ENCODE data around the gene CUEDC2. TPM values are rescaled to one million over a fixed set of nuclear protein-coding genes. Genes with fewer than 3 reads are reported as not detected.
A peak's percentile ranks its signal among the peaks of the same experiment; 100 is the strongest.

Gene CUEDC2
- total and polyA plus RNA-seq, 10 of the 15 experiments (the other 5 are each of a cell fraction or from before 2014, with no cell fraction given), result 20.4 to 121 (median 75.0) TPM

- TF ChIP-seq E2F4 (IDR thresholded peaks at IDR 0.05; ENCODE audit: low read depth, low read length), result no peak
- TF ChIP-seq, protein P1, sequence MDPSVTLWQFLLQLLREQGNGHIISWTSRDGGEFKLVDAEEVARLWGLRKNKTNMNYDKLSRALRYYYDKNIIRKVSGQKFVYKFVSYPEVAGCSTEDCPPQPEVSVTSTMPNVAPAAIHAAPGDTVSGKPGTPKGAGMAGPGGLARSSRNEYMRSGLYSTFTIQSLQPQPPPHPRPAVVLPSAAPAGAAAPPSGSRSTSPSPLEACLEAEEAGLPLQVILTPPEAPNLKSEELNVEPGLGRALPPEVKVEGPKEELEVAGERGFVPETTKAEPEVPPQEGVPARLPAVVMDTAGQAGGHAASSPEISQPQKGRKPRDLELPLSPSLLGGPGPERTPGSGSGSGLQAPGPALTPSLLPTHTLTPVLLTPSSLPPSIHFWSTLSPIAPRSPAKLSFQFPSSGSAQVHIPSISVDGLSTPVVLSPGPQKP (IDR thresholded peaks at IDR 0.05; ENCODE audit: low read depth, low read length), result 0 out of 2 replicates have a peak, but pooled peaks have one; percentile 16
- TF ChIP-seq EED (IDR thresholded peaks at IDR 0.05; ENCODE audit: low read depth), result no peak
- no peak for TF ChIP-seq MTA2 (IDR thresholded peaks at IDR 0.05; ENCODE audit: low read depth)
- no peak for TF ChIP-seq EZH2 (IDR thresholded peaks at IDR 0.05; ENCODE audit: borderline replicate concordance, control insufficient read depth, low read depth, low read length)
- no peak for TF ChIP-seq SUZ12 (IDR thresholded peaks at IDR 0.05; ENCODE audit: unreplicated experiment)
- peak; percentile 87 for TF ChIP-seq NR2F1 (conservative IDR thresholded peaks at IDR 0.05)
- TF ChIP-seq, protein P2, sequence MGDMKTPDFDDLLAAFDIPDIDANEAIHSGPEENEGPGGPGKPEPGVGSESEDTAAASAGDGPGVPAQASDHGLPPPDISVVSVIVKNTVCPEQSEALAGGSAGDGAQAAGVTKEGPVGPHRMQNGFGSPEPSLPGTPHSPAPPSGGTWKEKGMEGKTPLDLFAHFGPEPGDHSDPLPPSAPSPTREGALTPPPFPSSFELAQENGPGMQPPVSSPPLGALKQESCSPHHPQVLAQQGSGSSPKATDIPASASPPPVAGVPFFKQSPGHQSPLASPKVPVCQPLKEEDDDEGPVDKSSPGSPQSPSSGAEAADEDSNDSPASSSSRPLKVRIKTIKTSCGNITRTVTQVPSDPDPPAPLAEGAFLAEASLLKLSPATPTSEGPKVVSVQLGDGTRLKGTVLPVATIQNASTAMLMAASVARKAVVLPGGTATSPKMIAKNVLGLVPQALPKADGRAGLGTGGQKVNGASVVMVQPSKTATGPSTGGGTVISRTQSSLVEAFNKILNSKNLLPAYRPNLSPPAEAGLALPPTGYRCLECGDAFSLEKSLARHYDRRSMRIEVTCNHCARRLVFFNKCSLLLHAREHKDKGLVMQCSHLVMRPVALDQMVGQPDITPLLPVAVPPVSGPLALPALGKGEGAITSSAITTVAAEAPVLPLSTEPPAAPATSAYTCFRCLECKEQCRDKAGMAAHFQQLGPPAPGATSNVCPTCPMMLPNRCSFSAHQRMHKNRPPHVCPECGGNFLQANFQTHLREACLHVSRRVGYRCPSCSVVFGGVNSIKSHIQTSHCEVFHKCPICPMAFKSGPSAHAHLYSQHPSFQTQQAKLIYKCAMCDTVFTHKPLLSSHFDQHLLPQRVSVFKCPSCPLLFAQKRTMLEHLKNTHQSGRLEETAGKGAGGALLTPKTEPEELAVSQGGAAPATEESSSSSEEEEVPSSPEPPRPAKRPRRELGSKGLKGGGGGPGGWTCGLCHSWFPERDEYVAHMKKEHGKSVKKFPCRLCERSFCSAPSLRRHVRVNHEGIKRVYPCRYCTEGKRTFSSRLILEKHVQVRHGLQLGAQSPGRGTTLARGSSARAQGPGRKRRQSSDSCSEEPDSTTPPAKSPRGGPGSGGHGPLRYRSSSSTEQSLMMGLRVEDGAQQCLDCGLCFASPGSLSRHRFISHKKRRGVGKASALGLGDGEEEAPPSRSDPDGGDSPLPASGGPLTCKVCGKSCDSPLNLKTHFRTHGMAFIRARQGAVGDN (IDR thresholded peaks at IDR 0.05), result peak; percentile 96
- peak; percentile 84 for TF ChIP-seq MAX (IDR thresholded peaks at IDR 0.05; ENCODE audit: low read depth, low read length)
- TF ChIP-seq, protein P3, sequence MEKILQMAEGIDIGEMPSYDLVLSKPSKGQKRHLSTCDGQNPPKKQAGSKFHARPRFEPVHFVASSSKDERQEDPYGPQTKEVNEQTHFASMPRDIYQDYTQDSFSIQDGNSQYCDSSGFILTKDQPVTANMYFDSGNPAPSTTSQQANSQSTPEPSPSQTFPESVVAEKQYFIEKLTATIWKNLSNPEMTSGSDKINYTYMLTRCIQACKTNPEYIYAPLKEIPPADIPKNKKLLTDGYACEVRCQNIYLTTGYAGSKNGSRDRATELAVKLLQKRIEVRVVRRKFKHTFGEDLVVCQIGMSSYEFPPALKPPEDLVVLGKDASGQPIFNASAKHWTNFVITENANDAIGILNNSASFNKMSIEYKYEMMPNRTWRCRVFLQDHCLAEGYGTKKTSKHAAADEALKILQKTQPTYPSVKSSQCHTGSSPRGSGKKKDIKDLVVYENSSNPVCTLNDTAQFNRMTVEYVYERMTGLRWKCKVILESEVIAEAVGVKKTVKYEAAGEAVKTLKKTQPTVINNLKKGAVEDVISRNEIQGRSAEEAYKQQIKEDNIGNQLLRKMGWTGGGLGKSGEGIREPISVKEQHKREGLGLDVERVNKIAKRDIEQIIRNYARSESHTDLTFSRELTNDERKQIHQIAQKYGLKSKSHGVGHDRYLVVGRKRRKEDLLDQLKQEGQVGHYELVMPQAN (conservative IDR thresholded peaks at IDR 0.05), result peak; percentile 92
- TF ChIP-seq MEF2B (IDR thresholded peaks at IDR 0.05; ENCODE audit: partially characterized antibody, poor library complexity, severe bottlenecking), result peak; percentile 84
- TF ChIP-seq BCL11A (IDR thresholded peaks at IDR 0.05; ENCODE audit: low read depth, low read length), result no peak
- peak; percentile 87 to 96 for TF ChIP-seq BHLHE40 (IDR thresholded peaks at IDR 0.05; ENCODE audit: borderline replicate concordance in 1 of 2, low read depth in 2 of 2, low read length in 1 of 2)
- 0 out of 3 replicates have a peak, but pooled peaks have one; percentile 64 for TF ChIP-seq POU2F2 (IDR thresholded peaks at IDR 0.05; ENCODE audit: borderline replicate concordance, low read depth, low read length)
- TF ChIP-seq CHD4 (IDR thresholded peaks at IDR 0.05), result no peak
- no peak for TF ChIP-seq ZNF207 (IDR thresholded peaks at IDR 0.05; ENCODE audit: borderline replicate concordance)
- no peak for TF ChIP-seq MLLT1 (IDR thresholded peaks at IDR 0.05)
- no peak; the same call in 1 of the 2 replicates for TF ChIP-seq SPI1 (IDR thresholded peaks at IDR 0.05; ENCODE audit: borderline replicate concordance, insufficient read depth, low read depth, low read length)
- TF ChIP-seq RUNX3 (IDR thresholded peaks at IDR 0.05; ENCODE audit: low read length), result 0 out of 2 replicates have a peak, but pooled peaks have one; percentile 25
Observed at GRCh38 chr10:102450374-102451104, 18.2 kb upstream of the CUEDC2 start (continued).
